ENCODE measurements around the gene C16orf54. TPM values are rescaled to one million over a fixed set of nuclear protein-coding genes. Genes with fewer than 3 reads are reported as not detected.

Gene C16orf54
- total and polyA plus RNA-seq, 2 experiments from 2014 or later: 3.2 TPM; not detected in 1

DNA sequence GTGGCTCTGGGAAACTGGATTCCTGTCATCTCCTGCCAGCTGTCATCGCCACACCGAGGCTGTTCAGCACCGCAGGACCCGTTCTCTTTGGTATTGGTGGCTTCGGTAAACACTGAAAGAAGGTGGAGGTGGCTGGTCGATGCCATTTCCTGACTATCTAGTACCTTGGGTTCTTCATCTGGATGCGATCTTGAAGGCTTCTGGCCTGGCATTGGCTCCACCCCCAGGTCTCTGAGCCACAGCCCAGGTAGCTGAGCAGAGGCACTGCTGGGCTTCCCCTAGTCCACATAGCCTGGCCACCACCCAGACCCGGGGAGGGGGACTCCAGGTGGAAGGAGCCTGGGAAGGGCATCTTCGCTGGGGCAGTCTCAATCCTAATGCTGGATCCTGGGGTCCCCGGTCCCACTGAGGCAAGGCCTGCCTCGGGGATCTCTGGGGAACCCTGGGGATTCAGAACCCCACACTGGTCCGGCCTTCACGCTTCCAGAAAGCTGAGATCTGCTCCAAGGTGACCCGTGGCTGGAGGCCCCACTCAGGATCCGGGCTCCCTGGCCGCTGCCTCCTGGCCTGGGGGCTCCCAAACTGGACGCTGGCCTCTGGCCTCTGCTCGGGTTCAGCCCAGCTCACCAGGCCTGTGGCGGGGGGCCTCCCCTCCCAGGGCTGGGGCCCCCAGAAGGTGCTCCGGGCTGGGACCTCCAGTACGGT is 1.8 kb downstream of the C16orf54 start (continued):
- TF ChIP-seq, protein P1, sequence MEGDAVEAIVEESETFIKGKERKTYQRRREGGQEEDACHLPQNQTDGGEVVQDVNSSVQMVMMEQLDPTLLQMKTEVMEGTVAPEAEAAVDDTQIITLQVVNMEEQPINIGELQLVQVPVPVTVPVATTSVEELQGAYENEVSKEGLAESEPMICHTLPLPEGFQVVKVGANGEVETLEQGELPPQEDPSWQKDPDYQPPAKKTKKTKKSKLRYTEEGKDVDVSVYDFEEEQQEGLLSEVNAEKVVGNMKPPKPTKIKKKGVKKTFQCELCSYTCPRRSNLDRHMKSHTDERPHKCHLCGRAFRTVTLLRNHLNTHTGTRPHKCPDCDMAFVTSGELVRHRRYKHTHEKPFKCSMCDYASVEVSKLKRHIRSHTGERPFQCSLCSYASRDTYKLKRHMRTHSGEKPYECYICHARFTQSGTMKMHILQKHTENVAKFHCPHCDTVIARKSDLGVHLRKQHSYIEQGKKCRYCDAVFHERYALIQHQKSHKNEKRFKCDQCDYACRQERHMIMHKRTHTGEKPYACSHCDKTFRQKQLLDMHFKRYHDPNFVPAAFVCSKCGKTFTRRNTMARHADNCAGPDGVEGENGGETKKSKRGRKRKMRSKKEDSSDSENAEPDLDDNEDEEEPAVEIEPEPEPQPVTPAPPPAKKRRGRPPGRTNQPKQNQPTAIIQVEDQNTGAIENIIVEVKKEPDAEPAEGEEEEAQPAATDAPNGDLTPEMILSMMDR (conservative IDR thresholded peaks at IDR 0.05; ENCODE audit: low read depth in 2 of 2): no peak
- TF ChIP-seq JUNB (IDR thresholded peaks at IDR 0.05; ENCODE audit: unreplicated experiment) (no peak), STAT1 (IDR thresholded peaks at IDR 0.05; ENCODE audit: unreplicated experiment) (no peak)
- TF ChIP-seq, protein P2, sequence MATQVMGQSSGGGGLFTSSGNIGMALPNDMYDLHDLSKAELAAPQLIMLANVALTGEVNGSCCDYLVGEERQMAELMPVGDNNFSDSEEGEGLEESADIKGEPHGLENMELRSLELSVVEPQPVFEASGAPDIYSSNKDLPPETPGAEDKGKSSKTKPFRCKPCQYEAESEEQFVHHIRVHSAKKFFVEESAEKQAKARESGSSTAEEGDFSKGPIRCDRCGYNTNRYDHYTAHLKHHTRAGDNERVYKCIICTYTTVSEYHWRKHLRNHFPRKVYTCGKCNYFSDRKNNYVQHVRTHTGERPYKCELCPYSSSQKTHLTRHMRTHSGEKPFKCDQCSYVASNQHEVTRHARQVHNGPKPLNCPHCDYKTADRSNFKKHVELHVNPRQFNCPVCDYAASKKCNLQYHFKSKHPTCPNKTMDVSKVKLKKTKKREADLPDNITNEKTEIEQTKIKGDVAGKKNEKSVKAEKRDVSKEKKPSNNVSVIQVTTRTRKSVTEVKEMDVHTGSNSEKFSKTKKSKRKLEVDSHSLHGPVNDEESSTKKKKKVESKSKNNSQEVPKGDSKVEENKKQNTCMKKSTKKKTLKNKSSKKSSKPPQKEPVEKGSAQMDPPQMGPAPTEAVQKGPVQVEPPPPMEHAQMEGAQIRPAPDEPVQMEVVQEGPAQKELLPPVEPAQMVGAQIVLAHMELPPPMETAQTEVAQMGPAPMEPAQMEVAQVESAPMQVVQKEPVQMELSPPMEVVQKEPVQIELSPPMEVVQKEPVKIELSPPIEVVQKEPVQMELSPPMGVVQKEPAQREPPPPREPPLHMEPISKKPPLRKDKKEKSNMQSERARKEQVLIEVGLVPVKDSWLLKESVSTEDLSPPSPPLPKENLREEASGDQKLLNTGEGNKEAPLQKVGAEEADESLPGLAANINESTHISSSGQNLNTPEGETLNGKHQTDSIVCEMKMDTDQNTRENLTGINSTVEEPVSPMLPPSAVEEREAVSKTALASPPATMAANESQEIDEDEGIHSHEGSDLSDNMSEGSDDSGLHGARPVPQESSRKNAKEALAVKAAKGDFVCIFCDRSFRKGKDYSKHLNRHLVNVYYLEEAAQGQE (IDR thresholded peaks at IDR 0.05; ENCODE audit: unreplicated experiment): no peak

DNA sequence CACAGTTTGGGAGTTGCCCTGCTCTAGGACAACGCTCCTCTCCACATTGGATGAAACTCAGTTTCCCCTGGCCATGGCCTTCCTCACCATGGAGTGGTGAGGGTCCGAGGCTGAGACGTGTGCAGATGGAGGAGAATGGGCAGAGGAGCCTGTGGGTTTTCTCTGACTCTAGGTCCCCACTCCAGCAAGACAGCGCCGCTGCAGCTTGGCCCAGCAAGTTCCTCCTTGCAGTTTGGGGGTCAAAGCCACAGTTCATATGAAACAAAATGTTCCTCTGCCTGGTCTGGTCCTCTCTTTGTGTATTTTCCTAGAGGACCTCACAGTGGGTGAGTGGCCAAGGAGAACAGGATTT is 2.3 kb downstream of the C16orf54 start:
- Mint-ChIP-seq H3K27me3 (ENCODE audit: insufficient read depth, low read depth, poor library complexity) (peaks cover 59% of the 10 kb centered on the region), H3K4me3 (no peak overlapping the region), H3K27ac (no peak overlapping the region), H3K36me3 (ENCODE audit: low read depth) (peaks cover 40% of the 10 kb centered on the region), H3K4me1 (peaks cover 3% of the 10 kb centered on the region), H3K9me3 (peaks cover 30% of the 10 kb centered on the region)
- Histone ChIP-seq H4K20me1 (replicated peaks; ENCODE audit: insufficient read depth) (peaks cover 26% of the 10 kb centered on the region), H3K27me3 (ENCODE audit: insufficient read depth) (no peaks in the 10 kb centered on the region), H3K4me3 (no peak overlapping the region), H3K9me2 (ENCODE audit: insufficient read depth) (no peaks in the 10 kb centered on the region), H3K4me1 (ENCODE audit: insufficient read depth) (peaks cover 3% of the 10 kb centered on the region; the same call in 1 of the 2 replicates), H2AFZ (no peak overlapping the region), H3K36me3 (ENCODE audit: insufficient read depth) (no peaks in the 10 kb centered on the region), H3K27ac (ENCODE audit: low read depth) (peak overlapping the region; percentile 55; the same call in 1 of the 2 replicates), H3K4me2 (no peak overlapping the region), H3F3A (replicated peaks; ENCODE audit: low read depth) (peaks cover 52% of the 10 kb centered on the region), H3K79me2 (replicated peaks; ENCODE audit: insufficient read depth) (no peaks in the 10 kb centered on the region)
- TF ChIP-seq POLR2AphosphoS5 (IDR thresholded peaks at IDR 0.05; ENCODE audit: low read depth) (peak; percentile 67), JUNB (IDR thresholded peaks at IDR 0.05; ENCODE audit: unreplicated experiment) (no peak)
- no peak for DNase-seq (ENCODE audit: low spot score)
- ATAC-seq: no peak

DNA sequence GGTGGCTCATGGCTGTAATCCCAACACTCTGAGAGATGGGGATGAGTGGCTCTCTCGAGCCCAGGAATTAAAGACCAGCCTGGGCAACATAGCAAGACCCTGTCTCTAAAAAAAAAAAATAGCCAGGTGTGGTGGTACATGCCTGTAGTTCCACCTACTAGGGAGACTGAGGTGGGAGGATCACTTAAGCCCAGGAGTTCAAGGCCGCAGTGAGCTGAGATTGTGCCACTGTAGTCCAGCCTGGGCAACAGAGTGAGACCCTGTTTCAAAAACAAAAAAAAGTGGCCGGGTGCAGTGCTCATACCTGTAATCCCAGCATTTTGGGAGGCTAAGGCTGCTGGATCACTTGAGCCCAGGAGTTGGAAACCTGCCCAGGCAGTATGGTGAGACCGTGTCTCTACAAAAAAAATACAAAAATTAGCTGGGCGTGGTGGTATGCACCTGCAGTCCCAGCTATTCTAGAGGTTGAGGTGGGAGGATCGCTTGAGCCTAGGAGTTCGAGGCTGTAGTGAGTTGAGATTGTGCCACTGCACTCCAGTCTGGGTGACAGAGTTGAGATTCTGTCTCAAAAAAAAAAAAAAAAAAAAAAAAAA is 3.0 kb downstream of the C16orf54 start:
- Histone ChIP-seq H3K4me3 (no peak overlapping the region), H3K4me2 (no peak overlapping the region), H2AFZ (no peak overlapping the region), H3K27ac (ENCODE audit: low read depth) (peak overlapping the region; percentile 55; the same call in 1 of the 2 replicates), H3K4me1 (ENCODE audit: insufficient read depth) (peaks cover 3% of the 10 kb centered on the region; the same call in 1 of the 2 replicates), H4K20me1 (replicated peaks; ENCODE audit: insufficient read depth) (peaks cover 31% of the 10 kb centered on the region), H3K36me3 (ENCODE audit: insufficient read depth) (no peaks in the 10 kb centered on the region), H3K9me2 (ENCODE audit: insufficient read depth) (no peaks in the 10 kb centered on the region), H3K27me3 (ENCODE audit: insufficient read depth) (no peaks in the 10 kb centered on the region), H3F3A (replicated peaks; ENCODE audit: low read depth) (peaks cover 59% of the 10 kb centered on the region), H3K79me2 (replicated peaks; ENCODE audit: insufficient read depth) (no peaks in the 10 kb centered on the region)
- peaks cover 3% of the 10 kb centered on the region for H3K4me1 Mint-ChIP-seq
- DNase-seq (ENCODE audit: low spot score) (no peak), ATAC-seq (no peak)
- H3K27ac Mint-ChIP-seq: no peak overlapping the region
- peaks cover 44% of the 10 kb centered on the region for H3K36me3 Mint-ChIP-seq (ENCODE audit: low read depth)
- H3K27me3 Mint-ChIP-seq (ENCODE audit: insufficient read depth, low read depth, poor library complexity): peaks cover 64% of the 10 kb centered on the region
- H3K4me3 Mint-ChIP-seq: no peak overlapping the region
- peaks cover 26% of the 10 kb centered on the region for H3K9me3 Mint-ChIP-seq
- TF ChIP-seq, protein P1 (conservative IDR thresholded peaks at IDR 0.05; ENCODE audit: low read depth in 2 of 2): no peak

All from GM23338 (cell line).